ENCODE results near the gene PHACTR2. TPM values are rescaled to one million over a fixed set of nuclear protein-coding genes. Genes with fewer than 3 reads are reported as not detected.

Gene PHACTR2
- total RNA-seq, 2 donors from 2014 or later, result 17.9 to 35.6 TPM

- TF ChIP-seq, protein P1, sequence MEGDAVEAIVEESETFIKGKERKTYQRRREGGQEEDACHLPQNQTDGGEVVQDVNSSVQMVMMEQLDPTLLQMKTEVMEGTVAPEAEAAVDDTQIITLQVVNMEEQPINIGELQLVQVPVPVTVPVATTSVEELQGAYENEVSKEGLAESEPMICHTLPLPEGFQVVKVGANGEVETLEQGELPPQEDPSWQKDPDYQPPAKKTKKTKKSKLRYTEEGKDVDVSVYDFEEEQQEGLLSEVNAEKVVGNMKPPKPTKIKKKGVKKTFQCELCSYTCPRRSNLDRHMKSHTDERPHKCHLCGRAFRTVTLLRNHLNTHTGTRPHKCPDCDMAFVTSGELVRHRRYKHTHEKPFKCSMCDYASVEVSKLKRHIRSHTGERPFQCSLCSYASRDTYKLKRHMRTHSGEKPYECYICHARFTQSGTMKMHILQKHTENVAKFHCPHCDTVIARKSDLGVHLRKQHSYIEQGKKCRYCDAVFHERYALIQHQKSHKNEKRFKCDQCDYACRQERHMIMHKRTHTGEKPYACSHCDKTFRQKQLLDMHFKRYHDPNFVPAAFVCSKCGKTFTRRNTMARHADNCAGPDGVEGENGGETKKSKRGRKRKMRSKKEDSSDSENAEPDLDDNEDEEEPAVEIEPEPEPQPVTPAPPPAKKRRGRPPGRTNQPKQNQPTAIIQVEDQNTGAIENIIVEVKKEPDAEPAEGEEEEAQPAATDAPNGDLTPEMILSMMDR (IDR thresholded peaks at IDR 0.05), result no peak
- TF ChIP-seq POLR2A (IDR thresholded peaks at IDR 0.05), result no peak
- Histone ChIP-seq H3K36me3 (replicated peaks in 1 of 2; ENCODE audit: insufficient read depth in 1 of 2, low read depth in 2 of 2) (no peaks in the 10 kb centered on the region), H3K27ac (no peak overlapping the region), H3K9me3 (no peaks in the 10 kb centered on the region), H3K4me3 (no peak overlapping the region), H3K27me3 (no peaks in the 10 kb centered on the region), H3K4me1 (peaks cover 4% of the 10 kb centered on the region)
- 78 to 82% methylated on average over 4 of the region's 4 CpGs for WGBS, 2 donors
- DNase-seq (no peak), ATAC-seq (no peak)
- intact Hi-C loops (cut with DNase I), result no loop called here
Observed at GRCh38 chr6:143839196-143839595, 161.4 kb downstream of the PHACTR2 start.

DNA sequence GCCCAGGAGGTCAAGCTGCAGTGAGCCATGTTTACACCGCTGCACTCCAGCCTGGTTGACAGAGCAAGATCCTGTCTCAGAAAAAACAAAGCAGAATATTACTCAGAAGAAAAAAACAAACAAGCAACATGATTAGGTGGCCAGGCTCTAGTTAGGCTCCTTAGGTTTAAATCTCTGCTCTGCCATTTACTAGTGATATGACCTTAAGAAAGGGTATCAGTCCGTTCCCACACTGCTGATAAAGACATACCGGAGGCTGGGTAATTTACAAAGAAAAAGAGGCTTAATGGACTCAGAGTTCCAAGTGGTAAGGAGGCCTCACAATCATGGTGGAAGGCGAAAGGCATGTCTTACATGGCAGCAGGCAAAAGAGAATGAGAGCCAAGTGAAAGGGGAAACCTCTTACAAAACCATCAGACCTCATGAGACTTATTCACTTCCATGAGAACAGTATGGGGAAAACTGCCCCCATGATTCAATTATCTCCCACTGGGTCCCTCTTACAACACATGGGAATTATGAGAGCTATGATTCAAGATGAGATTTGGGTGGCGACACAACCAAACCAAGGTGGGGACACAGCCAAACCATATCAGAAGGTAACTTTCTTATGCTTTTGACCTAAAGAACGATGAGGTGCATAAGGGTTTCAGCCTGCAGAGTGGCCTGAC is 163.0 kb downstream of the PHACTR2 start:
- no peaks in the 10 kb centered on the region for H3K9me3 ChIP-seq
- ATAC-seq (no peak), DNase-seq (no peak)
- H3K27me3 ChIP-seq, result no peaks in the 10 kb centered on the region
- WGBS, 2 donors, result 80 to 83% methylated on average over 6 of the region's 6 CpGs
- no peak overlapping the region for H3K4me3 ChIP-seq
- intact Hi-C loops (cut with DNase I), result no loop called here
- no peak overlapping the region for H3K27ac ChIP-seq
- H3K36me3 ChIP-seq (replicated peaks in 1 of 2; ENCODE audit: insufficient read depth in 1 of 2, low read depth in 2 of 2), result peaks cover 0 to 2% of the 10 kb centered on the region in 2 donors
- H3K4me1 ChIP-seq, result peaks cover 13% of the 10 kb centered on the region
- no peak for TF ChIP-seq POLR2A (IDR thresholded peaks at IDR 0.05)
- TF ChIP-seq, protein P1 (IDR thresholded peaks at IDR 0.05), result no peak

- H3K9me3 ChIP-seq, result no peaks in the 10 kb centered on the region
- ATAC-seq, result peak; percentile 1
- no peak for TF ChIP-seq POLR2A (IDR thresholded peaks at IDR 0.05)
- TF ChIP-seq, protein P1 (IDR thresholded peaks at IDR 0.05), result no peak
- H3K4me1 ChIP-seq, result peaks cover 13% of the 10 kb centered on the region
- intact Hi-C loops (cut with DNase I), result no loop called here
- 18 to 19% methylated on average over 7 of the region's 7 CpGs for WGBS, 2 donors
- peak overlapping the region; percentile 15 to 80 for H3K4me3 ChIP-seq
- DNase-seq, result peak in 1 of 4 donors; percentile 9
- no peaks in the 10 kb centered on the region for H3K27me3 ChIP-seq
- peaks cover under 1 to 4% of the 10 kb centered on the region in 2 donors for H3K36me3 ChIP-seq (replicated peaks in 1 of 2; ENCODE audit: insufficient read depth in 1 of 2, low read depth in 2 of 2)
- peak overlapping the region; percentile 82 to 92 (median 91) for H3K27ac ChIP-seq
Observed at GRCh38 chr6:143842461-143842901, 164.7 kb downstream of the PHACTR2 start.

- peaks cover 4% of the 10 kb centered on the region in 2 donors for H3K36me3 ChIP-seq (replicated peaks in 1 of 2; ENCODE audit: insufficient read depth in 1 of 2, low read depth in 2 of 2)
- 0% methylated on average over 29 to 64 of the region's 64 CpGs for WGBS, 2 donors
- H3K27ac ChIP-seq, result peak within 1 kb of the TSS; percentile 82 to 92 (median 91)
- TF ChIP-seq POLR2A (IDR thresholded peaks at IDR 0.05), result peak; percentile 50 to 85 (median 76)
- TF ChIP-seq, protein P1 (IDR thresholded peaks at IDR 0.05), result no peak
- H3K9me3 ChIP-seq, result no peaks in the 10 kb centered on the region
- peaks cover 13% of the 10 kb centered on the region for H3K4me1 ChIP-seq
- intact Hi-C loops (cut with DNase I), result no loop called here
- H3K4me3 ChIP-seq, result peak within 1 kb of the TSS; percentile 15 to 80
- no peaks in the 10 kb centered on the region for H3K27me3 ChIP-seq
- ATAC-seq, result peak; percentile 100
- DNase-seq, result peak; percentile 96 to 97 (median 97)
Observed at GRCh38 chr6:143842902-143843676, 165.3 kb downstream of the PHACTR2 start, which contains the start of gene LTV1. Gene LTV1, plus strand, starts transcription at chr6:143843338. Its CDS starts 140 bp downstream, at chr6:143843478.

All from body of pancreas (tissue), 4 donors.